HG03196 (cell line): Measurements from ENCODE around the gene MOB4.
"Not testable (repeated sequence)": the region's sequence is repeated elsewhere in the genome, so short reads cannot be mapped to it uniquely, and the experiment has no call there.

Source experiments
- ATAC-seq: cut with Tn5 transposase; IDR thresholded peaks from one replicate; pipeline ENCODE4 v1.9.1; 2021; ENCODE audit not compliant: unreplicated experiment

The MOB4 gene

GRCh38 chr2:197513915-197514314 lies 2.0 kb upstream of the MOB4 start:
- no peak for ATAC-seq

- no peak for ATAC-seq
These were observed 1.1 kb upstream of the MOB4 start for GRCh38 chr2:197514754-197515153.

GRCh38 chr2:197515315-197515738 lies 539 bp upstream of the MOB4 start:
- ATAC-seq, result peak; percentile 6

GRCh38 chr2:197516393-197516761 lies 511 bp downstream of the MOB4 start:
- peak; percentile 9 for ATAC-seq

DNA sequence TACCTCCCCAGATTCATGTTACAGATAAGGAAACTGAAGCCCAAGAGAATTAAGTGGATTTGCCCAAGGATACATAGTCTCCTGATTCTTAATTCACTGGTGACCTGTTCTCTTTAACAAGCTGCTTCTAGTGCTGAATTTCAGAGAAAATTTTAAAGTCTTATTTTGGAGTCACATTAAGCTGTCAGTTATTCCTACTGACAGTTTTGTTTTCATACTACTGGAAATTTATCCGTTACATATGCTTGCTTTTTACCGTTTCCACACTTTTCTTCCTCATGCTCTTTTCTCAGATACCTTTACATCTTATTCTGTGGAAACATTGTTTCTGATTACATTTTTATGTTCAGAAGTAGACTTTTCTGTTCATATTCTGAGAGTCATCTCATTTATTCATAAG lies 1.3 kb downstream of the MOB4 start:
- no peak for ATAC-seq

- ATAC-seq, result no peak
These were observed 22.5 kb downstream of the MOB4 start for GRCh38 chr2:197538412-197538811.

GRCh38 chr2:197539734-197540133 lies 23.9 kb downstream of the MOB4 start:
- no peak for ATAC-seq

- no peak for ATAC-seq
These were observed 27.3 kb downstream of the MOB4 start for GRCh38 chr2:197543206-197543605.

- no peak for ATAC-seq
These were observed 31.5 kb downstream of the MOB4 start for GRCh38 chr2:197547163-197547900.

DNA sequence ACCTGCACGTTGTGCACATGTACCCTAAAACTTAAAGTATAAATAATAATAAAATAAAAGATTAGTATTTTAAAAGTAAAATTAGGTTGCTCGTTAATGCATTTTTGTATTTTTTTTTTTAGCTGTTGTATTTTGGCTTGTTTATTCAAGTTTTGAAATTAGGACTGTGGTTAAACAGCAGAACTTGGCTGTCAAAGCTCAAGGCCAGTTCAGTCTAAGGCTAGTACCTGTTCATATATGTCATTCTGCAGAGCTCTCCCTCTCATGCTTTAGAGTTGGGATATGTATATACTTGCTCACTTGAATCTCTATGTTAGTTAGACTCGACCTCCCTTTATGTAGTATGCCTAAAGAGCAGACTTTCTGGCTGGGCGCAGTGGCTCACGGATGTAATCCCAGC lies 32.7 kb downstream of the MOB4 start:
- no peak for ATAC-seq

DNA sequence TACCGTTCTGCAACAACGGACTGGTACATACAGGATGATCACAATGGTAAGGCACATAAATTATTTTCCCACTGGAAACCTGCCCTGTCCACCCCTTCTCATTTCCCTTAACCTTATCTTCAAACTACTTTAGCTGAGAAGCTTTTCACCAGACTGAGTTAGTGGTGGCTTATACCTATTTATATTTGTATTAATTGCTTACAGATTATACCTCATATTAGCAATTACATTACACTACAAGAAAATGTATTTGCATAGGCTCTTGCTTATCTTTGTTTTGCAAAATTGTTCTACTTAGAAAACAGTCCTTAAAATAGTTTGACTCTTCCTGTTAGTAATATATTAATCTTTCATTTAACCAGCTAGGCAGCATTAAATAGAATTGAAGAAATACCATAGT lies 35.4 kb downstream of the MOB4 start:
- ATAC-seq, result not testable (repeated sequence)

DNA sequence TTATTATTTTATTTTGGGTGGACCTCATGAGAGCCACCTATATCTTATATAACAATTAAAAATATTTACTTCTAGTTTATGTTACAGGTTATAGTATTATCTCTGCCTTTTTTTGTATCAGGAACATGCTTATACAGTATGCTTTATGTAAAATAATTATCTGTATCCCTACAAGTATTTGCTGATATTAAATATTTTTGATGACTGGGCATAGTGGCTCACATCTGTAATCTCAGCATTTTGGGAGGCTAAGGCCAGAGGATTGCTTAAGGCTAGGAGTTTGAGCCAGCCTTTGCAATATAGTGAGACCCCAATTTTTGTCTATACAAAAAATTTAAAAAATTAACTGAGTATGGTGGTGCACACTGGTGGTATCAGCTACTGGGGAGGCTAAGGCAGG lies 39.6 kb downstream of the MOB4 start:
- no peak for ATAC-seq

GRCh38 chr2:197556456-197556855 lies 40.6 kb downstream of the MOB4 start:
- ATAC-seq, result no peak

- no peak for ATAC-seq
These were observed 42.5 kb downstream of the MOB4 start for GRCh38 chr2:197558393-197558792.

GRCh38 chr2:197559681-197560080 lies 43.8 kb downstream of the MOB4 start:
- ATAC-seq, result no peak

DNA sequence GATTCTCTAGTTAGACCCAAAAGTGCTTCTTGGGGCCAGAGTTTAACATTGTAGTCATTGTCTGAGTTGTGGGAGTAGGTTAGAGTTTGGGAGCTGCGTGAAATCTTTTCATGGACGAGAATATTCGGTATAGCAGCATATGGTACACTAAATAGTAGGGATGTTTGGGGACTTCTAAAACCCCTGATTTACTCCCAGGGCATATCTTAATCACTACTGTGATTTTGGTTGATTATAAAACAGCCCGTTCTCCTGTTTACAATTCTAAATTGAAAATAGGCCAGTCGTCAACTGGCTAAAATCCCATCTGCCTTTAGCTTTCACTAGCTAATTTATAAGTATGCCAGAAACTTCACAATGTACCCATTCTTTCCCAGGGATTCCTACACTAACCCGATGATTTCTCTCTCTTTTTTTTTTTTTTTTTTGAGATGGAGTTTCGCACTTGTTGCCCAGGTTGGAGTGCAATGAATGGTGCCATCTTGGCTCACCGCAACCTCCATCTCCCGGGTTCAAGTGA lies 44.3 kb downstream of the MOB4 start:
- ATAC-seq, result no peak

- ATAC-seq, result no peak
These were observed 55.9 kb downstream of the MOB4 start for GRCh38 chr2:197571627-197572271.

DNA sequence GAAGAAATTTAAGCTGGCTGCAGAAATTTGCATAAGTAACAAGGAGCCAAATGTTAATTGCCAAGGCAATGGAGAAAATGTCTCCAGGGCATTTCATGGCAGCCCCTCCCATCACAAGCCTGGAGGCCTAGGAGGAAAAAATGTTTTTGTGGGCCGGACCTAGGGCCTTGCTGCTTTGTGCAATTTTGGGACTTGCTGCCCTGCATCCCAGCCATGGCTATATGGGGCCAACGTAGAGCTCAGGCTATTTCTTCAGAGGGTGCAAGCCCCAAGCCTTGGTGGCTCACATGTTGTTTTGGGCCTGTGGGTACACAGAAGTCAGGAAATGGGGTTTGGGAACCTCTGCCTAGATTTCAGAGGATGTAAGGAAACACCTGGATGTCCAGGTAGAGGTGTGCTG lies 57.7 kb downstream of the MOB4 start:
- no peak for ATAC-seq

GRCh38 chr2:197575987-197576386 lies 60.1 kb downstream of the MOB4 start:
- ATAC-seq, result no peak

GRCh38 chr2:197576631-197577030 lies 60.8 kb downstream of the MOB4 start:
- ATAC-seq, result no peak

DNA sequence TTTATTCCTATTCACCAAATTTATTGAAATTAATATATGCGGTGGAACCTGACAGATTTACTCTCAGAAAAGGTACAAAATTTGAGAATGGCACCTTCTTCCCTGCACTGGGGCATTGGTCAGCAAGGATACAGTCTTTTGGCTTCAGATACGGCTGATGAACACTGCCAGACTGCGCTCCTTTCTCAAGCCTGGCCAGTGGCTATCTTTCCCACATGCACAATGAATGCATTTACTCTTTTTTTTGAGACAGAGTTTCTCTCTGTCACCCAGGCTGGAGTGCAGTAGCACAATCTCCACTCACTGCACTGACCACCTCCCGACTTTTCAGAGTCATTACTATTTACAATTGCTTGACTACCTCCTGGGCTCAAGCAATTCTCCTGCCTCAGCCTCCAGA lies 61.6 kb downstream of the MOB4 start:
- no peak for ATAC-seq

DNA sequence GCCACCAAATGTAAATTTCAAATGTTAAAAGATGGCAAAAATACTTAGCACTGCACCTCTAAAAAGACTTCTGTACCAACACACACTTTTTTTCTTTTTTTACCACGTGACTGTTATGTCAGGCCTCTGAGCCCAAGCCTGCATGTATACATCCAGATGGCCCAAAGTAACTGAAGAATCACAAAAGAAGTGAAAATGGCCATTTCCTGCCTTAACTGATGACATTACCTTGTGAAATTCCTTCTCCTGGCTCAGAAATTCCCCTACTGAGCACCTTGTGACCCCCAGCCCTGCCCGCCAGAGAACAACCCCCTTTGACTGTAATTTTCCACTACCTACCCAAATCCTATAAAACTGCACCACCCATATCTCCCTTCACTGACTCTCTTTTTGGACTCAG lies 62.4 kb downstream of the MOB4 start:
- ATAC-seq, result not testable (repeated sequence)

- not testable (repeated sequence) for ATAC-seq
These were observed 64.3 kb downstream of the MOB4 start for GRCh38 chr2:197580166-197580565.
